Adrenal gland (tissue), 5 donors: ENCODE measurements around the gene EDEM3.

Experiments
- CTCF ChIP-seq, 6 experiments: fragments of 450-650 bp in 4 of 6; fragments of 200-600 bp in 2 of 6; sonication (generic) in 1 of 6; IDR thresholded peaks; 1 replicate in 5 of 6; 2 replicates in 1 of 6; pipeline versions ENCODE4 v1.5.1 to v1.8.0; 2016 to 2021; ENCODE audit warnings: antibody characterized with exemption in 6 of 6, mild to moderate bottlenecking in 2 of 6, moderate library complexity in 1 of 6
- POLR2A ChIP-seq, 2 donors: fragments of 450-650 bp; IDR thresholded peaks; one replicate each; pipeline ENCODE4 v1.6.1; 2017; ENCODE audit warnings: antibody characterized with exemption in 2 of 2, mild to moderate bottlenecking in 2 of 2, moderate library complexity in 1 of 2
- donor health status: DM: no; HTN: no; CAD: no.

- TF ChIP-seq POLR2A (IDR thresholded peaks at IDR 0.05) = no peak
- no peak for TF ChIP-seq CTCF (IDR thresholded peaks at IDR 0.05)
These were observed 30.9 kb upstream of the EDEM3 start for GRCh38 chr1:184785529-184785928.
